ENCODE results near the gene SYNM.

SYNM gene

GRCh38 chr15:99170476-99171065 is 65.7 kb downstream of the SYNM start:
- TF ChIP-seq TAF1 (IDR thresholded peaks at IDR 0.05; ENCODE audit: borderline replicate concordance, insufficient read depth, low read length) (no peak), REST (IDR thresholded peaks at IDR 0.05; ENCODE audit: insufficient read depth in 1 of 2, low read depth in 2 of 2, low read length in 2 of 2) (no peak), SIN3A (IDR thresholded peaks at IDR 0.05; ENCODE audit: borderline replicate concordance, insufficient read depth, low read length) (no peak), POLR2AphosphoS5 (IDR thresholded peaks at IDR 0.05; ENCODE audit: low read depth, low read length) (no peak), FOXP2 (optimal IDR thresholded peaks at IDR 0.05; ENCODE audit: borderline replicate concordance, extremely low read depth, extremely low read length, insufficient read depth) (no peak)

- no peak for TF ChIP-seq TAF1 (IDR thresholded peaks at IDR 0.05; ENCODE audit: borderline replicate concordance, insufficient read depth, low read length)
- no peak for TF ChIP-seq SIN3A (IDR thresholded peaks at IDR 0.05; ENCODE audit: borderline replicate concordance, insufficient read depth, low read length)
- no peak for TF ChIP-seq FOXP2 (optimal IDR thresholded peaks at IDR 0.05; ENCODE audit: borderline replicate concordance, extremely low read depth, extremely low read length, insufficient read depth)
- TF ChIP-seq POLR2AphosphoS5 (IDR thresholded peaks at IDR 0.05; ENCODE audit: low read depth, low read length): no peak
- TF ChIP-seq REST (IDR thresholded peaks at IDR 0.05; ENCODE audit: insufficient read depth in 1 of 2, low read depth in 2 of 2, low read length in 2 of 2): no peak
Measured at GRCh38 chr15:99172171-99172570, 67.3 kb downstream of the SYNM start.

- TF ChIP-seq SIN3A (IDR thresholded peaks at IDR 0.05; ENCODE audit: borderline replicate concordance, insufficient read depth, low read length): no peak
- no peak for TF ChIP-seq TAF1 (IDR thresholded peaks at IDR 0.05; ENCODE audit: borderline replicate concordance, insufficient read depth, low read length)
- no peak for TF ChIP-seq FOXP2 (optimal IDR thresholded peaks at IDR 0.05; ENCODE audit: borderline replicate concordance, extremely low read depth, extremely low read length, insufficient read depth)
- TF ChIP-seq REST (IDR thresholded peaks at IDR 0.05; ENCODE audit: insufficient read depth in 1 of 2, low read depth in 2 of 2, low read length in 2 of 2): no peak
- TF ChIP-seq POLR2AphosphoS5 (IDR thresholded peaks at IDR 0.05; ENCODE audit: low read depth, low read length): no peak
Measured at GRCh38 chr15:99172989-99173388, 68.1 kb downstream of the SYNM start.

- no peak for TF ChIP-seq TAF1 (IDR thresholded peaks at IDR 0.05; ENCODE audit: borderline replicate concordance, insufficient read depth, low read length)
- no peak for TF ChIP-seq REST (IDR thresholded peaks at IDR 0.05; ENCODE audit: insufficient read depth in 1 of 2, low read depth in 2 of 2, low read length in 2 of 2)
- TF ChIP-seq FOXP2 (optimal IDR thresholded peaks at IDR 0.05; ENCODE audit: borderline replicate concordance, extremely low read depth, extremely low read length, insufficient read depth): no peak
- TF ChIP-seq POLR2AphosphoS5 (IDR thresholded peaks at IDR 0.05; ENCODE audit: low read depth, low read length): no peak
- no peak for TF ChIP-seq SIN3A (IDR thresholded peaks at IDR 0.05; ENCODE audit: borderline replicate concordance, insufficient read depth, low read length)
Measured at GRCh38 chr15:99174567-99175395, 69.9 kb downstream of the SYNM start.

Measured in PFSK-1 (cell line).